ENCODE results near the gene ADAMTS2. TPM values are rescaled to one million over a fixed set of nuclear protein-coding genes. Genes with fewer than 3 reads are reported as not detected.

The ADAMTS2 gene
- total and polyA plus RNA-seq, 2 experiments from 2014 or later = 62.0 to 132 TPM

DNA sequence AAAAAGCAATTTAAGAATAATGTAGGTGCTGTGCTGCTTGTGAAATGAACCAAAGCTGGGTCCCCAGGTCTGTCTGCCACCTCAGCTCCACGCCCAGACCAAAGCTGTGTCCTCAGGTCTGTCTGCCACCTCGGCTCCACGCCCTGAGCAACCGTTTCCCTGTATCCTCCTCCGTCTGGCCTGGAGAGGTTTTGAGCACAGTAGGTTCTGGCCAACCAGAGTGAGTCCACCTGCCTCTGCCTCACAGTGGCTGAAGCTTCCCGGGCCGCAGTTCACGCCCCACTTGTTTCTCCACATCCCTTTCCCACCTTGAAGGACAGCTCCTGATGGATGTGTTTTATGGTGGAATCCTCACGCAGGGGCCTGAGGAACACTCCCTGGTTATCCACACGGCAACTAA, 120.5 kb downstream of the ADAMTS2 start:
- 95% methylated on average over 10 of the region's 10 CpGs for WGBS, 2 experiments (ENCODE audit: low coverage in 1 of 2, low lambda C conversion rate in 2 of 2, missing lambda C conversion rate in 2 of 2)
- Histone ChIP-seq H3K4me1 (ENCODE audit: insufficient read depth) (no peaks in the 10 kb centered on the region), H3K36me3 (ENCODE audit: low read depth) (no peaks in the 10 kb centered on the region), H3K9ac (no peak overlapping the region), H3K27me3 (replicated peaks; ENCODE audit: insufficient read depth) (no peaks in the 10 kb centered on the region), H3K9me2 (ENCODE audit: insufficient read depth) (no peaks in the 10 kb centered on the region), H3K4me3 (no peak overlapping the region), H3K79me2 (ENCODE audit: insufficient read depth) (peaks cover 85% of the 10 kb centered on the region), H3K4me2 (ENCODE audit: unreplicated experiment) (no peak overlapping the region), H3F3A (ENCODE audit: insufficient read depth) (no peaks in the 10 kb centered on the region), H2AFZ (no peak overlapping the region), H3K9me3 (ENCODE audit: low read depth) (no peaks in the 10 kb centered on the region), H3K27ac (no peak overlapping the region), H4K20me1 (ENCODE audit: insufficient read depth) (peaks cover 5% of the 10 kb centered on the region; the same call in 1 of the 2 replicates)
- DNase-seq = no peak
- TF ChIP-seq EZH2phosphoT487 (IDR thresholded peaks at IDR 0.05; ENCODE audit: insufficient read depth, low read depth) (no peak), EZH2 (IDR thresholded peaks at IDR 0.05; ENCODE audit: insufficient read depth, poor library complexity, severe bottlenecking) (no peak)
- in situ Hi-C loops (cut with MboI) = no loop called here

DNA sequence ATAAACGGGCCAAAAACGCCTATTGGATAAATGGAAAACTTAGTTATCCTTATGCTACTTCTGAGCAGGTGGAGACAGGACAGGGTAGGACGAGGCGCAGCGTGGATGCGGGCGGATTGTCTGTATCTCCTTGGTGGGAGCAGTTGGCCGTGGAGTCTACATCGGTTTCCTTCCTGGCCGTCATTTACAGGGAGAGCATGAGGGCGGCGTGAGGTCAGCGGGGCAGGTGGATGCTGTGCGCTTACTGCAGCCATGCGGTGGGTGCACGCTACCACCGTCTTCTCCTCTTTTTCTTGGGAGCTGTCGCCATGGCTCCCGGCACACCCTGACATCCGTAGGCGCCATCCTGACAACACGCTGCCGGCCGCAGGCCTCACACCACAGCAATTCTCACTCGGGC, 121.3 kb downstream of the ADAMTS2 start:
- Histone ChIP-seq H3K9me3 (ENCODE audit: low read depth) (no peaks in the 10 kb centered on the region), H3F3A (ENCODE audit: insufficient read depth) (no peaks in the 10 kb centered on the region), H3K9ac (no peak overlapping the region), H3K9me2 (ENCODE audit: insufficient read depth) (no peaks in the 10 kb centered on the region), H2AFZ (no peak overlapping the region), H3K27ac (no peak overlapping the region), H3K4me2 (ENCODE audit: unreplicated experiment) (no peak overlapping the region), H3K27me3 (replicated peaks; ENCODE audit: insufficient read depth) (no peaks in the 10 kb centered on the region), H4K20me1 (ENCODE audit: insufficient read depth) (peaks cover 5% of the 10 kb centered on the region; the same call in 1 of the 2 replicates), H3K4me3 (no peak overlapping the region), H3K36me3 (ENCODE audit: low read depth) (no peaks in the 10 kb centered on the region), H3K79me2 (ENCODE audit: insufficient read depth) (peaks cover 86% of the 10 kb centered on the region), H3K4me1 (ENCODE audit: insufficient read depth) (no peaks in the 10 kb centered on the region)
- TF ChIP-seq EZH2phosphoT487 (IDR thresholded peaks at IDR 0.05; ENCODE audit: insufficient read depth, low read depth) = no peak
- no peak for TF ChIP-seq EZH2 (IDR thresholded peaks at IDR 0.05; ENCODE audit: insufficient read depth, poor library complexity, severe bottlenecking)
- in situ Hi-C loops (cut with MboI) = no loop called here
- no peak for DNase-seq
- WGBS, 2 experiments (ENCODE audit: low coverage in 1 of 2, low lambda C conversion rate in 2 of 2, missing lambda C conversion rate in 2 of 2) = 98% methylated on average over 25 of the region's 25 CpGs

DNA sequence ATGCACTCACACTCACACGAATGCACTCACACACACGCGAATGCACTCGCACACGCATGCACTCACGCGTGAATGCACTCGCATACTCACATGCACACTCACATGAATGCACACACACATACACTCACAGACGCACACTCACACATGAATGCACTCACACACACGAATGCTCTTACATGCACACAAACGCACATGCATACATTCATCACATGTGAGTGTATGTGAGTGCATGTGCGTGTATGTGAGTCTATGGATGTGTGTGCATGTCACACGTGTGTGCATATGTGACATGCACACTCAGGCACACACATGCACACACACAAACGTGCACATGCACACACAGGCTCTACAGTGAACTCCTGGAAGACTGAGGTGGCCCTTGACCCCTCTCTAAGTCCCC, 121.7 kb downstream of the ADAMTS2 start:
- Histone ChIP-seq H3K36me3 (ENCODE audit: low read depth) (no peaks in the 10 kb centered on the region), H3K9me3 (ENCODE audit: low read depth) (no peaks in the 10 kb centered on the region), H3K4me3 (no peak overlapping the region), H3K79me2 (ENCODE audit: insufficient read depth) (peaks cover 86% of the 10 kb centered on the region), H3K9ac (no peak overlapping the region), H3K9me2 (ENCODE audit: insufficient read depth) (no peaks in the 10 kb centered on the region), H3F3A (ENCODE audit: insufficient read depth) (no peaks in the 10 kb centered on the region), H3K4me1 (ENCODE audit: insufficient read depth) (no peaks in the 10 kb centered on the region), H2AFZ (no peak overlapping the region), H4K20me1 (ENCODE audit: insufficient read depth) (peaks cover 5% of the 10 kb centered on the region; the same call in 1 of the 2 replicates), H3K4me2 (ENCODE audit: unreplicated experiment) (no peak overlapping the region), H3K27me3 (replicated peaks; ENCODE audit: insufficient read depth) (no peaks in the 10 kb centered on the region), H3K27ac (no peak overlapping the region)
- TF ChIP-seq EZH2phosphoT487 (IDR thresholded peaks at IDR 0.05; ENCODE audit: insufficient read depth, low read depth) (no peak), EZH2 (IDR thresholded peaks at IDR 0.05; ENCODE audit: insufficient read depth, poor library complexity, severe bottlenecking) (no peak)
- in situ Hi-C loops (cut with MboI) = no loop called here
- DNase-seq = no peak
- 81 to 87% methylated on average over 14 of the region's 14 CpGs for WGBS, 2 experiments (ENCODE audit: low coverage in 1 of 2, low lambda C conversion rate in 2 of 2, missing lambda C conversion rate in 2 of 2)

DNA sequence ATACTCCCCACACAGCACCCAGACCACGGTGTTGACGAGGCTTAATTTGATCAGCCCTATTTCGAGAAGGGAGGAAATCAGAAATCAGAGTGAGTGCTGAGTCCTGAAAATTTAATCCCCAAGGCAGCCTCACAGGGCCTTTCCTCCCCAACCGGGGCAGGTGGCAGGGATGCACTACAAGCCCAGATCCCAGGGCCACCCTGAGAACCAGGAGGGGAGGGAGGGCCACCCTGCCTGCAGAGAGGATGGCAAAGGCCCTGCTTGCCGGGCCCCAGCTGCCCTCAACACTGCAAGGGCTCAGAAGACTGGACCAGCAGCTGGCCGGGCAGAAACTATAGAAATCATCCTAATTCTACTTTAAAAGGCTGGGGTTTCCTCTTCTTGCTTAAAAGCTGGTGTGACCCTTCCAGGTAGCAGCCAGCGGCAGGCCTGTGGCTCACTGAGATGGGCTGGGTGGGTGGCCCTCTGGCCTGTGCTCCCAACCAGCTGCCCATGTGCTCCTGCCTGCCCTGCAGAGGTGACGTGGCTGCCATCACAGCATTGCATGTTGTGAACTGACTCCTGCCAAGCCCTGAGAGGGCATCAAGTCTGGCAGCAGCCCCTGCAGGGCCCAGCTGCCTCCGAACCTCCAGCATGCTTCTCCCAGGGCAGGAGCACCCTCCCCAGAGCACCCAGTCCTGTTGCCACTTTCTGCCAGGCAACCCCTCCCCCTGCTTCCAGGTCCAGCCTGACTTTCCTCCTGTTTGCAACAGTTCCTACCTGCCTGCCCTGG, 122.8 kb downstream of the ADAMTS2 start:
- H4K20me1 ChIP-seq (ENCODE audit: insufficient read depth) = peaks cover 5% of the 10 kb centered on the region; the same call in 1 of the 2 replicates
- no peak for DNase-seq
- H3K4me2 ChIP-seq (ENCODE audit: unreplicated experiment) = no peak overlapping the region
- no peaks in the 10 kb centered on the region for H3F3A ChIP-seq (ENCODE audit: insufficient read depth)
- peaks cover 85% of the 10 kb centered on the region for H3K79me2 ChIP-seq (ENCODE audit: insufficient read depth)
- in situ Hi-C loops (cut with MboI) = no loop called here
- H3K36me3 ChIP-seq (ENCODE audit: low read depth) = no peaks in the 10 kb centered on the region
- TF ChIP-seq EZH2phosphoT487 (IDR thresholded peaks at IDR 0.05; ENCODE audit: insufficient read depth, low read depth) (no peak), EZH2 (IDR thresholded peaks at IDR 0.05; ENCODE audit: insufficient read depth, poor library complexity, severe bottlenecking) (no peak)
- H3K9me2 ChIP-seq (ENCODE audit: insufficient read depth) = no peaks in the 10 kb centered on the region
- no peaks in the 10 kb centered on the region; the same call in 1 of the 2 replicates for H3K4me1 ChIP-seq (ENCODE audit: insufficient read depth)
- H3K27me3 ChIP-seq (replicated peaks; ENCODE audit: insufficient read depth) = no peaks in the 10 kb centered on the region
- H3K4me3 ChIP-seq = no peak overlapping the region
- no peak overlapping the region for H3K27ac ChIP-seq
- no peak overlapping the region for H2AFZ ChIP-seq
- H3K9ac ChIP-seq = no peak overlapping the region
- WGBS, 2 experiments (ENCODE audit: low coverage in 1 of 2, low lambda C conversion rate in 2 of 2, missing lambda C conversion rate in 2 of 2) = 87 to 88% methylated on average over 9 of the region's 9 CpGs
- H3K9me3 ChIP-seq (ENCODE audit: low read depth) = no peaks in the 10 kb centered on the region
